H1 (cell line): Measurements from ENCODE around the gene CCDC141. TPM values are rescaled to one million over a fixed set of nuclear protein-coding genes. Genes with fewer than 3 reads are reported as not detected.
"Not testable (repeated sequence)": the region's sequence is repeated elsewhere in the genome, so short reads cannot be mapped to it uniquely, and the experiment has no call there.

ENCODE experiments used
- CTCF ChIA-PET: fragments of 300-600 bp; sonication (Branson Sonifier 250); formaldehyde crosslinking; loops from one replicate; lab custom pipeline; 2021; ENCODE audit not compliant: partially characterized antibody; lab: Charles Lee
- POLR2A ChIA-PET: fragments of 300-600 bp; sonication (Branson Sonifier 250); formaldehyde crosslinking; loops from one replicate; lab custom pipeline; 2021; ENCODE audit warnings: inconsistent platforms; ENCODE audit not compliant: partially characterized antibody; lab: Charles Lee
- DNase-seq, 2 experiments: peaks; one replicate each; pipeline versions ENCODE4 v3.0.0 to v3.0.0-alpha.2; 2010 to 2022; ENCODE audit warnings: low spot score in 2 of 2, low read depth in 1 of 2, mixed read lengths in 1 of 2
- FAIRE-seq: peaks from 2 replicates; lab custom pipeline; 2011; peaks lifted over from hg19 to GRCh38; lab: Jason Lieb, UNC
- H2AFZ ChIP-seq: 2 replicates; pipeline ENCODE4 v1.8.1; 2012; ENCODE audit warnings: low read length, inconsistent platforms
- H2AK5ac ChIP-seq: 2 replicates; pipeline ENCODE4 v1.6.1; 2013; ENCODE audit warnings: low read depth, low read length
- H2BK120ac ChIP-seq: replicated peaks from 2 replicates; pipeline ENCODE3; 2013; ENCODE audit warnings: low read depth, low read length, inconsistent platforms
- H2BK12ac ChIP-seq: 2 replicates; pipeline ENCODE4 v1.6.1; 2013; ENCODE audit warnings: low read depth, low read length
- H2BK15ac ChIP-seq: 2 replicates; pipeline ENCODE4 v1.6.1; 2013; ENCODE audit warnings: low read length
- H2BK20ac ChIP-seq: 2 replicates; pipeline ENCODE4 v1.6.1; 2013; ENCODE audit warnings: low read length
- H2BK5ac ChIP-seq: 2 replicates; pipeline ENCODE4 v1.6.1; 2013; ENCODE audit warnings: low read depth, low read length
- H3K14ac ChIP-seq: 2 replicates; pipeline ENCODE4 v1.6.1; 2013; ENCODE audit warnings: inconsistent platforms; ENCODE audit not compliant: insufficient read length
- H3K18ac ChIP-seq: 2 replicates; pipeline ENCODE4 v1.6.1; 2013; ENCODE audit warnings: low read length; ENCODE audit errors: extremely low read depth
- H3K23ac ChIP-seq: 2 replicates; pipeline ENCODE4 v1.6.1; 2013; ENCODE audit warnings: inconsistent platforms; ENCODE audit not compliant: insufficient read length
- H3K23me2 ChIP-seq: 2 replicates; pipeline ENCODE4 v1.6.1; 2013; ENCODE audit warnings: low read depth, low read length
- H3K27ac ChIP-seq: 2 replicates; pipeline ENCODE4 v1.6.1; 2011; ENCODE audit warnings: low read depth, low read length, inconsistent platforms
- H3K27me3 ChIP-seq, 4 experiments: replicated peaks in 1 of 4; 1 replicate in 1 of 4; 2 replicates in 3 of 4; pipeline versions ENCODE4 v1.6.1 to v1.8.1; 2011 to 2013; ENCODE audit warnings: low read length in 3 of 4, mild to moderate bottlenecking in 3 of 4, inconsistent platforms in 2 of 4, mixed read lengths in 2 of 4, moderate library complexity in 1 of 4; ENCODE audit not compliant: control insufficient read depth in 3 of 4, insufficient read depth in 3 of 4; ENCODE audit errors: extremely low read depth in 1 of 4
- H3K36me3 ChIP-seq, 4 experiments: 2 replicates each; pipeline versions ENCODE4 v1.6.1 to v1.8.1; 2011 to 2013; ENCODE audit warnings: mild to moderate bottlenecking in 4 of 4, low read length in 3 of 4, moderate library complexity in 2 of 4, control low read depth in 1 of 4, inconsistent platforms in 1 of 4; ENCODE audit not compliant: insufficient read depth in 4 of 4, control insufficient read depth in 2 of 4
- H3K4ac ChIP-seq: replicated peaks from 2 replicates; pipeline ENCODE3; 2013; ENCODE audit warnings: low read length, low read depth, mixed read lengths, inconsistent platforms; ENCODE audit not compliant: insufficient read length
- H3K4me1 ChIP-seq, 4 experiments: replicated peaks in 1 of 4; 1 replicate in 1 of 4; 2 replicates in 3 of 4; pipeline versions ENCODE4 v1.6.1 to v1.8.1; 2011 to 2013; ENCODE audit warnings: low read length in 3 of 4, inconsistent platforms in 2 of 4, mixed read lengths in 1 of 4; ENCODE audit not compliant: insufficient read depth in 4 of 4, control insufficient read depth in 3 of 4
- H3K4me2 ChIP-seq, 2 experiments: 2 replicates each; pipeline versions ENCODE4 v1.6.1 to v1.8.1; 2011 to 2013; ENCODE audit warnings: low read depth in 2 of 2, low read length in 2 of 2, control low read depth in 1 of 2, inconsistent platforms in 1 of 2, mild to moderate bottlenecking in 1 of 2; ENCODE audit not compliant: insufficient read depth in 1 of 2
- H3K4me3 ChIP-seq, 4 experiments: fragments of 200-600, 300-600 bp in 1 of 4; sonication (generic), shearing (Covaris generic), sonication (Bioruptor Twin) in 1 of 4; 2 replicates each; pipeline versions ENCODE4 v1.5.1 to v1.8.1; 2011 to 2016; ENCODE audit warnings: low read length in 4 of 4, low read depth in 3 of 4, control low read depth in 2 of 4, inconsistent platforms in 2 of 4, mild to moderate bottlenecking in 2 of 4, mixed read lengths in 1 of 4, moderate library complexity in 1 of 4; ENCODE audit not compliant: insufficient read depth in 2 of 4; ENCODE audit errors: extremely low read depth in 1 of 4
- H3K56ac ChIP-seq: replicated peaks from 2 replicates; pipeline ENCODE3; 2013; ENCODE audit warnings: low read depth, mild to moderate bottlenecking, mixed read lengths, low read length, inconsistent platforms; ENCODE audit not compliant: insufficient read length
- H3K79me1 ChIP-seq: 2 replicates; pipeline ENCODE4 v1.6.1; 2013; ENCODE audit warnings: low read depth, low read length, control low read depth
- H3K79me2 ChIP-seq, 2 experiments: 2 replicates each; pipeline versions ENCODE4 v1.6.1 to v1.8.1; 2012 to 2013; ENCODE audit warnings: low read length in 2 of 2, mild to moderate bottlenecking in 2 of 2, inconsistent platforms in 1 of 2; ENCODE audit not compliant: insufficient read depth in 2 of 2, control insufficient read depth in 1 of 2
- H3K9ac ChIP-seq, 4 experiments: replicated peaks in 1 of 4; 1 replicate in 1 of 4; 2 replicates in 3 of 4; pipeline versions ENCODE4 v1.6.1 to v1.8.1; 2011 to 2013; ENCODE audit warnings: low read depth in 3 of 4, low read length in 3 of 4, control low read depth in 2 of 4, mild to moderate bottlenecking in 2 of 4, moderate library complexity in 2 of 4, inconsistent platforms in 1 of 4; ENCODE audit errors: extremely low read depth in 1 of 4
- H3K9me3 ChIP-seq, 2 experiments: 2 replicates each; pipeline versions ENCODE4 v1.6.1 to v1.8.1; 2012 to 2013; ENCODE audit warnings: mild to moderate bottlenecking in 2 of 2, moderate library complexity in 2 of 2, control low read depth in 1 of 2, inconsistent platforms in 1 of 2, low read depth in 1 of 2, low read length in 1 of 2, mixed read lengths in 1 of 2; ENCODE audit not compliant: insufficient read depth in 2 of 2
- H4K20me1 ChIP-seq, 2 experiments: replicated peaks in 1 of 2; 2 replicates each; pipeline versions ENCODE3 to v1.8.1; 2011 to 2013; ENCODE audit warnings: inconsistent platforms in 2 of 2, low read length in 2 of 2, mild to moderate bottlenecking in 1 of 2; ENCODE audit not compliant: insufficient read depth in 2 of 2, control insufficient read depth in 1 of 2
- H4K5ac ChIP-seq: 2 replicates; pipeline ENCODE4 v1.6.1; 2013; ENCODE audit warnings: low read length, low read depth, mixed read lengths, inconsistent platforms; ENCODE audit not compliant: insufficient read length
- H4K8ac ChIP-seq: 2 replicates; pipeline ENCODE4 v1.8.0; 2013; ENCODE audit warnings: mild to moderate bottlenecking, moderate library complexity, low read length, inconsistent platforms; ENCODE audit not compliant: insufficient read depth; ENCODE audit errors: extremely low read depth
- H4K91ac ChIP-seq: replicated peaks from 2 replicates; pipeline ENCODE3; 2013; ENCODE audit warnings: low read length, mixed read lengths, inconsistent platforms; ENCODE audit not compliant: insufficient read length
- WGBS, 2 experiments: shearing (Covaris generic) in 1 of 2; methylation state at CpG; one replicate each; pipeline versions ENCODE4 v1.1.6 to v1.1.7; 2013 to 2015; ENCODE audit warnings: low lambda C conversion rate in 2 of 2, mixed read lengths in 2 of 2, inconsistent platforms in 1 of 2, low coverage in 1 of 2, missing lambda C conversion rate in 1 of 2; ENCODE audit not compliant: insufficient replicate concordance in 2 of 2, insufficient coverage in 1 of 2, insufficient read length in 1 of 2; ENCODE audit errors: extremely low coverage in 1 of 2, missing lambda C conversion rate in 1 of 2; 5-methylcytosine and 5-hydroxymethylcytosine counted together
- polyA plus RNA-seq, 7 experiments: library from polyadenylated mRNA; depleted of rRNA in 3 of 7; stranded (reverse) in 5 of 7; unstranded in 2 of 7; fragments of >200 nt in 5 of 7; fragments of 200-250 nt in 2 of 7; gene quantifications; 1 replicate in 5 of 7; 2 replicates in 1 of 7; 4 replicates in 1 of 7; pipeline versions ENCODE4 v1.2.1 to v1.2.3, GENCODE V29; 2011 to 2013; ENCODE audit warnings: missing spikeins in 2 of 7, mixed read lengths in 2 of 7
- total RNA-seq: library from RNA; stranded (reverse); fragmentation: NEBNext Ultra II Directional; extraction: Animal tissue kit (Norgen Biotek cat#: 25700); gene quantifications from 2 replicates; pipeline ENCODE4 v1.2.1, GENCODE V29; 2021

CCDC141 gene
- total and polyA plus RNA-seq, 2 of the 8 experiments (the other 6 are each of a cell fraction or from before 2014, with no cell fraction given) = 0.56 to 21.6 TPM

- H3K4ac ChIP-seq, H3K23me2 ChIP-seq, H4K20me1 ChIP-seq, H3K79me1 ChIP-seq, H4K91ac ChIP-seq, H2BK15ac ChIP-seq, H3K9ac ChIP-seq, DNase-seq, H3K14ac ChIP-seq, H3K4me2 ChIP-seq, H3K18ac ChIP-seq, H3K27me3 ChIP-seq, POLR2A ChIA-PET, H2AFZ ChIP-seq, H2AK5ac ChIP-seq, H2BK120ac ChIP-seq, H3K9me3 ChIP-seq, H3K27ac ChIP-seq, H2BK20ac ChIP-seq, H3K36me3 ChIP-seq, H2BK12ac ChIP-seq, H4K8ac ChIP-seq, H3K56ac ChIP-seq, FAIRE-seq, H4K5ac ChIP-seq, H3K4me3 ChIP-seq, H3K79me2 ChIP-seq, H3K23ac ChIP-seq: not testable (repeated sequence)
- WGBS, 2 experiments = 87% methylated on average over 3 of the region's 3 CpGs; no CpG with 5 or more reads in 1 of the 2 experiments
- H2BK5ac ChIP-seq = 0 out of 2 replicates have a peak overlapping the region, but pooled peaks have one; percentile 81
- H3K4me1 ChIP-seq = peaks cover 0 to 20% (median 13%) of the 10 kb centered on the region in 4 experiments; a peak in 4 of 7 replicates
- CTCF ChIA-PET = interaction anchor here (1.2 to 1.5 kb wide), 2 partner anchors 11 to 138 kb away, joined by 3 read pairs; no protein-coding TSS in a partner anchor
Observed at GRCh38 chr2:179053568-179053967, 3.6 kb upstream of the CCDC141 start.
